Colonic mucosa (tissue), 4 donors: ENCODE data around the gene ITM2C. TPM values are rescaled to one million over a fixed set of nuclear protein-coding genes. Genes with fewer than 3 reads are reported as not detected.

ENCODE experiments used
- DNase-seq: peaks from one replicate; pipeline ENCODE4 v3.0.0-alpha.2; 2020
- H3K27ac ChIP-seq: fragments of 200-600 bp; one replicate; pipeline ENCODE4 v1.8.0; 2021
- H3K27me3 ChIP-seq: fragments of 200-600 bp; one replicate; pipeline ENCODE4 v1.8.0; 2021
- H3K36me3 ChIP-seq: fragments of 200-600 bp; one replicate; pipeline ENCODE4 v1.8.0; 2021
- H3K4me1 ChIP-seq: fragments of 200-600 bp; one replicate; pipeline ENCODE4 v1.8.0; 2021; ENCODE audit warnings: mild to moderate bottlenecking
- H3K4me3 ChIP-seq: fragments of 200-600 bp; one replicate; pipeline ENCODE4 v1.8.0; 2021
- H3K9ac ChIP-seq, 2 donors: one replicate each; pipeline ENCODE4 v1.7.0; 2013; ENCODE audit warnings: control low read depth in 2 of 2, low read depth in 2 of 2, low read length in 2 of 2
- H3K9me3 ChIP-seq: fragments of 200-600 bp; one replicate; pipeline ENCODE4 v1.8.0; 2021
- CTCF ChIP-seq: fragments of 200-600 bp; IDR thresholded peaks from one replicate; pipeline ENCODE4 v1.8.0; 2022; ENCODE audit warnings: antibody characterized with exemption, mild to moderate bottlenecking
- intact Hi-C: fragments of 100-400 bp; cut with DNase I; formaldehyde crosslinking; loops from one replicate; pipeline ENCODE4 v1.14.1; 2022
- total RNA-seq, 2 donors: library from RNA; stranded (reverse); fragmentation: NEBNext Ultra II Directional in 1 of 2; extraction: Animal tissue kit (Norgen Biotek cat#: 25700) in 1 of 2; gene quantifications; one replicate each; pipeline ENCODE4 v1.2.1, GENCODE V29; 2021
- donor health status: healthy.
- donor health status: DM: no; HTN: no; CAD: no.
- donor health status: DM: no; HTN: no; CAD: no.

ITM2C gene
- total RNA-seq, 2 donors from 2014 or later: 1,192 to 1,707 TPM

DNA sequence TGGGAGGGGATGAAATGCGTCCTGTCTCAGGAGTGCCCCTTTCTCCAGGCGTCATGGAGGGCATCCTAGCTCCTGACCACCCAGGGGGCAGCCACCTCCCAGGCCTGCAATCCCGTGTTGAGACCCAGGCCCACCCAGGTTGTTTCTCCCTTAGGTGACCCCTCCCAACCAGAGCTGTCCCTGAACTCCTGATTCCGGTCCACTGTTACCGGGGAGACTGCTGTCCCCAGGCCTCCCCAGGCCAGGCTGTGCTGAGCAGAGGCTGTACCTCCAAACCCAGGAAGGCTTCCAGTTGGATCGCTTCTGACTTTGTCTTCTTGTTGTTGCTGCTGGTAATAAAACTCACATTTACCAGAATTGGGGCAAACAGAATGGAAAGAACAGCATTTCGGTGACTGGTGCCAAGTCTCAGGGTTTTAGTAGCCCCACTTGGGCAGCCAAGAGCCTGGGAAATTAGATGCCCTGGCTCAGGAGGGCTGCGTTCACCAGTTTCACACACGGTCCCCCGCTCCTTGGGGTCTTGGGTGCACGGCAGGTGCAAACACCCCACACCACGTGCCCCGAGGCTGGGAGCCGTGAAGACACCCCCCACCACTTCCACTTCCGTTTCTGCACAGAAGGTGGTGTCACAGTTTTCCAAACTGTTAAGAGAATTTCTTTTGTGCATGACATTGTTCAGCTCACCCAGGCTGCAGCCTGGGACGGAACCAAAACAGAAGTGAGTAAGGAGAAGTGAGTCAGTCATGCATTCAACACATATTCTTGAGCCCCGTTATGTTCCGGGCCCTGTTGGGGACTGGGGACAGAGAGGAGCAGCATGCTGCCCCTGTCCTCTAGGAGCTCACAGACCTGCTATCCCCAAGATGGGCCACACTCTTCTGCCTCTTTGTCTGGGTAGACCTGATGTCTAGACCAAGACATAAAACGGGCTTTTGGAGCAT is 29.4 kb downstream of the ITM2C start:
- no peak for TF ChIP-seq CTCF
- no peaks in the 10 kb centered on the region for H3K9me3 ChIP-seq
- DNase-seq: peak; percentile 24
- H3K27me3 ChIP-seq: no peaks in the 10 kb centered on the region
- H3K4me3 ChIP-seq: no peak overlapping the region
- intact Hi-C loops: no loop called here
- H3K27ac ChIP-seq: no peak overlapping the region
- H3K9ac ChIP-seq: no peak overlapping the region
- no peaks in the 10 kb centered on the region for H3K36me3 ChIP-seq
- H3K4me1 ChIP-seq: peaks cover 8% of the 10 kb centered on the region

GRCh38 chr2:230895536-230896345 is 31.0 kb downstream of the ITM2C start:
- H3K9ac ChIP-seq: peak overlapping the region; percentile 27 to 35
- peaks cover 8% of the 10 kb centered on the region for H3K4me1 ChIP-seq
- no peak overlapping the region for H3K4me3 ChIP-seq
- DNase-seq: peak; percentile 88
- peak overlapping the region; percentile 78 for H3K27ac ChIP-seq
- no peaks in the 10 kb centered on the region for H3K36me3 ChIP-seq
- H3K27me3 ChIP-seq: no peaks in the 10 kb centered on the region
- intact Hi-C loops: no loop called here
- no peaks in the 10 kb centered on the region for H3K9me3 ChIP-seq
- no peak for TF ChIP-seq CTCF

DNA sequence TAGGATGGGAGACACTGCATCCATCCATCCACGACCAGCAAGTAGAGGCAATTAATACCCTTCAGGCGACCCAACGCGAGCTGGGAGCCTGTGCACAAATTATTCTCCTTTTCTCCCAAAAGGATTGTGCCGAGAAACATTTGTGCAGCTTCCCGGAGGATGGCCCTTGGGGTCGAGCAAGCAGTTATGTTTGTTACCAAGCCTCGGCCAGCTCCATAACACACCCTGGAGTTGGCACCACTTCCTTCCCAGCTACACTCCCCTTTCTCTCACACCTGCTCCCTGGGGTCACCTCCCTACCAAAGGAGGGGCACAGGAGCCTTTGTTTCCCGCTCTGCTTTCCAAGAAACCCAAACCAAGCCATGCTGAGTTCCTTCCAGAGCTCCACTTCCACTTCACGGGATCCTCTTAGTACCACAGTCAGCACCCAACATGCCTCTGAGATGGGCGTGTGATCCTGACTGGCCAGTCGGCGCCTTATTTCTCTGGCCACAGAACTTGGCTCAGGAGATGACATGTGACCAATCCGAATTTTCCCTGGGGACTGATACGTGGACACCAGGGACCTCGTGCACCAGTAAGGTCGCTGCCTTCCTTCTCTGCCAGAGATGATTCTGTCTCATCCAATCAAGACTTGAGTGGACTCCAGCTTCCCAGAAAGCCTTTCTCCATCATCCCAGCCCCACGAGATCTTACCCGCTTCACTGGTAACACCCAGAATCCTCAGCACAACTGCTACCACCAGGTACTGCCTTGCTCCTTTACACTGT is 31.8 kb downstream of the ITM2C start:
- peak; percentile 18 for DNase-seq
- intact Hi-C loops: no loop called here
- Histone ChIP-seq H3K9ac (peak overlapping the region; percentile 6 to 22), H3K4me3 (no peak overlapping the region), H3K36me3 (no peaks in the 10 kb centered on the region), H3K4me1 (peaks cover 8% of the 10 kb centered on the region), H3K27ac (peak overlapping the region; percentile 78), H3K27me3 (no peaks in the 10 kb centered on the region), H3K9me3 (no peaks in the 10 kb centered on the region)
- no peak for TF ChIP-seq CTCF

- DNase-seq: peak; percentile 15
- Histone ChIP-seq H3K9ac (no peak overlapping the region), H3K4me3 (no peak overlapping the region), H3K4me1 (peaks cover 8% of the 10 kb centered on the region), H3K36me3 (no peaks in the 10 kb centered on the region), H3K27ac (no peak overlapping the region), H3K27me3 (no peaks in the 10 kb centered on the region), H3K9me3 (no peaks in the 10 kb centered on the region)
- TF ChIP-seq CTCF: no peak
- intact Hi-C loops: no loop called here
Measured at GRCh38 chr2:230898016-230898712, 33.4 kb downstream of the ITM2C start.
